GM18858 (cell line): ENCODE measurements around the gene GFPT2.

ENCODE experiments used
- ATAC-seq: cut with Tn5 transposase; IDR thresholded peaks from one replicate; pipeline ENCODE4 v1.9.1; 2021; ENCODE audit not compliant: unreplicated experiment

GFPT2 gene

GRCh38 chr5:180287868-180288267, 65.3 kb downstream of the GFPT2 start:
- ATAC-seq: no peak

- no peak for ATAC-seq
These were observed 65.7 kb downstream of the GFPT2 start for GRCh38 chr5:180287404-180287803.

- no peak for ATAC-seq
These were observed 69.0 kb downstream of the GFPT2 start for GRCh38 chr5:180284149-180284548.

GRCh38 chr5:180283026-180283615, 70.0 kb downstream of the GFPT2 start:
- no peak for ATAC-seq

GRCh38 chr5:180282281-180282680, 70.9 kb downstream of the GFPT2 start:
- ATAC-seq: no peak

- ATAC-seq: no peak
These were observed 71.4 kb downstream of the GFPT2 start for GRCh38 chr5:180281706-180282105.

- ATAC-seq: no peak
These were observed 78.4 kb downstream of the GFPT2 start for GRCh38 chr5:180274695-180275094.

GRCh38 chr5:180271221-180271620, 81.9 kb downstream of the GFPT2 start:
- no peak for ATAC-seq

GRCh38 chr5:180259260-180259611, 93.9 kb downstream of the GFPT2 start:
- no peak for ATAC-seq

- no peak for ATAC-seq
These were observed 99.9 kb downstream of the GFPT2 start for GRCh38 chr5:180253036-180253824.

GRCh38 chr5:180251887-180252286, 101.2 kb downstream of the GFPT2 start:
- ATAC-seq: no peak

GRCh38 chr5:180251141-180251540, 102.0 kb downstream of the GFPT2 start:
- no peak for ATAC-seq
